Measurements from ENCODE around the gene FUT1.

DNA sequence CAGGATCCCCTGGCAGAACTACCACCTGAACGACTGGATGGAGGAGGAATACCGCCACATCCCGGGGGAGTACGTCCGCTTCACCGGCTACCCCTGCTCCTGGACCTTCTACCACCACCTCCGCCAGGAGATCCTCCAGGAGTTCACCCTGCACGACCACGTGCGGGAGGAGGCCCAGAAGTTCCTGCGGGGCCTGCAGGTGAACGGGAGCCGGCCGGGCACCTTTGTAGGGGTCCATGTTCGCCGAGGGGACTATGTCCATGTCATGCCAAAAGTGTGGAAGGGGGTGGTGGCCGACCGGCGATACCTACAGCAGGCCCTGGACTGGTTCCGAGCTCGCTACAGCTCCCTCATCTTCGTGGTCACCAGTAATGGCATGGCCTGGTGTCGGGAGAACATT lies 49.1 kb downstream of the FUT1 start:
- TF ChIP-seq MYBL2 (CRISPR knock-in tag; IDR thresholded peaks at IDR 0.05) (no peak), TEAD4 (CRISPR knock-in tag; IDR thresholded peaks at IDR 0.05) (no peak), ZNF423 (CRISPR knock-in tag; IDR thresholded peaks at IDR 0.05) (no peak), ZNF281 (CRISPR knock-in tag; IDR thresholded peaks at IDR 0.05) (no peak), ATF2 (CRISPR knock-in tag; IDR thresholded peaks at IDR 0.05; ENCODE audit: borderline replicate concordance, low read depth) (no peak), ZNF263 (CRISPR knock-in tag; IDR thresholded peaks at IDR 0.05; ENCODE audit: low read depth) (no peak), IRF1 (CRISPR knock-in tag; IDR thresholded peaks at IDR 0.05) (no peak), MAX (CRISPR knock-in tag; IDR thresholded peaks at IDR 0.05) (no peak), ZNF317 (CRISPR knock-in tag; IDR thresholded peaks at IDR 0.05; ENCODE audit: borderline replicate concordance, low read depth) (no peak), PREB (CRISPR knock-in tag; IDR thresholded peaks at IDR 0.05; ENCODE audit: borderline replicate concordance) (no peak), ZSCAN18 (CRISPR knock-in tag; IDR thresholded peaks at IDR 0.05) (no peak), ZNF121 (CRISPR knock-in tag; IDR thresholded peaks at IDR 0.05) (no peak)
- TF ChIP-seq, protein P1, sequence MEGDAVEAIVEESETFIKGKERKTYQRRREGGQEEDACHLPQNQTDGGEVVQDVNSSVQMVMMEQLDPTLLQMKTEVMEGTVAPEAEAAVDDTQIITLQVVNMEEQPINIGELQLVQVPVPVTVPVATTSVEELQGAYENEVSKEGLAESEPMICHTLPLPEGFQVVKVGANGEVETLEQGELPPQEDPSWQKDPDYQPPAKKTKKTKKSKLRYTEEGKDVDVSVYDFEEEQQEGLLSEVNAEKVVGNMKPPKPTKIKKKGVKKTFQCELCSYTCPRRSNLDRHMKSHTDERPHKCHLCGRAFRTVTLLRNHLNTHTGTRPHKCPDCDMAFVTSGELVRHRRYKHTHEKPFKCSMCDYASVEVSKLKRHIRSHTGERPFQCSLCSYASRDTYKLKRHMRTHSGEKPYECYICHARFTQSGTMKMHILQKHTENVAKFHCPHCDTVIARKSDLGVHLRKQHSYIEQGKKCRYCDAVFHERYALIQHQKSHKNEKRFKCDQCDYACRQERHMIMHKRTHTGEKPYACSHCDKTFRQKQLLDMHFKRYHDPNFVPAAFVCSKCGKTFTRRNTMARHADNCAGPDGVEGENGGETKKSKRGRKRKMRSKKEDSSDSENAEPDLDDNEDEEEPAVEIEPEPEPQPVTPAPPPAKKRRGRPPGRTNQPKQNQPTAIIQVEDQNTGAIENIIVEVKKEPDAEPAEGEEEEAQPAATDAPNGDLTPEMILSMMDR (IDR thresholded peaks at IDR 0.05): no peak
- TF ChIP-seq, protein P2, sequence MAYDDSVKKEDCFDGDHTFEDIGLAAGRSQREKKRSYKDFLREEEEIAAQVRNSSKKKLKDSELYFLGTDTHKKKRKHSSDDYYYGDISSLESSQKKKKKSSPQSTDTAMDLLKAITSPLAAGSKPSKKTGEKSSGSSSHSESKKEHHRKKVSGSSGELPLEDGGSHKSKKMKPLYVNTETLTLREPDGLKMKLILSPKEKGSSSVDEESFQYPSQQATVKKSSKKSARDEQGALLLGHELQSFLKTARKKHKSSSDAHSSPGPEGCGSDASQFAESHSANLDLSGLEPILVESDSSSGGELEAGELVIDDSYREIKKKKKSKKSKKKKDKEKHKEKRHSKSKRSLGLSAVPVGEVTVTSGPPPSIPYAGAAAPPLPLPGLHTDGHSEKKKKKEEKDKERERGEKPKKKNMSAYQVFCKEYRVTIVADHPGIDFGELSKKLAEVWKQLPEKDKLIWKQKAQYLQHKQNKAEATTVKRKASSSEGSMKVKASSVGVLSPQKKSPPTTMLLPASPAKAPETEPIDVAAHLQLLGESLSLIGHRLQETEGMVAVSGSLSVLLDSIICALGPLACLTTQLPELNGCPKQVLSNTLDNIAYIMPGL (CRISPR knock-in tag; IDR thresholded peaks at IDR 0.05): no peak
